GM19455 (cell line): Measurements from ENCODE around the gene MYH14.

Experiments used
- ATAC-seq: cut with Tn5 transposase; IDR thresholded peaks from one replicate; pipeline ENCODE4 v1.9.1; 2021; ENCODE audit not compliant: unreplicated experiment

MYH14 gene

DNA sequence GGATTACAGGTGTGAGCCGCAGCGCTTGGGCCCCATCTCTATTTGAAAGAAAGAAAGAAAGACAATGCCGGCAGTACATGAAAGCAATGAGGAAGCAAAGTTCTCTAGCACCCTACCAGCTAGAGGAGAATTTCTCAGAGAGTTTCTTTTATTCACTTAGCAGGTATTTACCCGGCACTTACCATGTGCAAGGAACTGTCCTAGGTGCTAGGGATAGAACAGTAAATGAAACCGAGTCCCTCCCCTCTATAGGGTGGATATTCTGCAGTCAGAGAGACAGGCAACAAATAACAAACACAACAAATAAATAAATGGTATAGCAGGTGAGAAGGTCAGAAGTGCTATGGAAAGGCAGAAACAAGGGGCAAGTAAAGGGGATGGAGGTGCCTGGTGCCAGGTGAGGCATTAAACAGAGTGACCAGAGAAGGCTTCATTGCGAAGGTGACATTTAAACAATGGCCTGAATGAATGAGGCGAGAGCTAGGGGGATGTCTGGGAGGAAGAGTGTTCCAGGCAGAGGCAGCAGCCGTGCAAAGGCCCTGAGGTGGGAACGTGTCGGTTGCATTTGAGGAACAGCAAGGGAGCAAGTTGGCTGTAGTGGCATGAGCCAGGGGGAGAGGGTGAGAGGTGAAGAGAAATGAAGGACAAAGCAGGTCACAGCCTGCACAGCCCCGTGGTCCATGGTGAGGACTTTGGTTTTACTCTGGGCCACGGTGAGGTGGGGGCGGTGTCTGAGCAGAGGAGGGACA, 10.8 kb upstream of the MYH14 start:
- ATAC-seq = no peak

DNA sequence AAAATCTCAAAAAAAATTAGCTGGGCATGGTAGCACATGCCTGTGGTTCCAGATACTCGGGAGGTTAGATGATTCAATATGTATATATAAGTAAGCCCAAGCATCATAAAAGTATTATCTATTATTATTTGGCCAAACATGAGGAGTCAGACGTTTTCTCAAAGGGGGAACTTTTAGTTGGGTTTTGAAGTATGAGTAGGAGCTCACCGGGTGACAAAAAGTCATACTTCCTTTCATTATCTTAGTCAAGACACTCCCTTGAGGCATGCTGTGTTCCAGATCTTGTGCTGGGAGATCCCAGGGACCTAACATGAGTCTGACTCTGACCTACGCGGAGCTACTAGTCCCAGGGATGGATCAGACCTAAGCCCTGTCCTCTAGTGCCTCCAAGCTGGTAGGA, 8.2 kb upstream of the MYH14 start:
- no peak for ATAC-seq

DNA sequence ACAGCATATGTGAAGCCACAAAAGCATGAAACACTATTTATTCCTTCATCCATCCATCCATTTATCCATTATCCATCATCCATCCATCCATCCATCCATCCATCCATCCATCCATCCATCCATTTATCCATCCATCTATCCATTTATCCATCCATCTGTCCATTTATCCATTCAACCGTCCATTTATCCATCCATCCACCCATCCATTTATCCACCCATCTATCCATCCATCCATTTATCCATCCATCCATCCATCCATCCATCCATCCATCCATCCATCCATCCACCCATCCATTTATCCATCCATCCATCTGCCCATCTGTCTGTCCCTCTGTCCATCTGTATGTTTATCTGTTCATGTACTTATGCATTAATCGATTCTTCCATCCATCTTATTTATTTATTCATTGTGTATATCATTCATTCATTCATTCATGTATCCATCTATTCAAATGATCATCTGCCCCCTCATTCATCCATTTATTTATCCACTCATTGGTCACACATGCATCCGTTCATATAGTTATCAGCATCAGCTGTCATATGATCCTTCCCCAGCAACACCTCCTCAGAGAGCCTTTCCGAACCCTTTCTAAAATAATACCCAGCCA, 7.0 kb upstream of the MYH14 start:
- no peak for ATAC-seq

DNA sequence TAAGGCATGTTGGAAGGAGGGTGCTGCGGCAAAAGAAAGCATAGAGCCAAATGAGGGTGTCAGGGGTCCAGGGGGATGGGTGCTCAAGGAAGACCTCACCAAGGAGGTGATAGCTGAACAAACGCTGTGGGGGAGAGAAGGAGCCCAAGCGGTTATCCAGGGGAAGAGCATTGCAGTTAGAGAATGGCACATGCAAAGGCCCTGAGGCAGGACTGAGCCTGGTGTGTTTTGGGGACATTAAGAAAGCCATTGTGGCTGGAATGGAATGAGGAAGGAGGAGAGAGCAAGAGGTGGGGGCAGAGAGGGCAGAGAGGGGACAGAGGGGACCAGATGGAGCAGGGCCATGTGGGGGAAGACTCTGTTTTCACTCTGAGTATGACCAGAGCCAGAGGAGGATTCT, 6.1 kb upstream of the MYH14 start:
- no peak for ATAC-seq

DNA sequence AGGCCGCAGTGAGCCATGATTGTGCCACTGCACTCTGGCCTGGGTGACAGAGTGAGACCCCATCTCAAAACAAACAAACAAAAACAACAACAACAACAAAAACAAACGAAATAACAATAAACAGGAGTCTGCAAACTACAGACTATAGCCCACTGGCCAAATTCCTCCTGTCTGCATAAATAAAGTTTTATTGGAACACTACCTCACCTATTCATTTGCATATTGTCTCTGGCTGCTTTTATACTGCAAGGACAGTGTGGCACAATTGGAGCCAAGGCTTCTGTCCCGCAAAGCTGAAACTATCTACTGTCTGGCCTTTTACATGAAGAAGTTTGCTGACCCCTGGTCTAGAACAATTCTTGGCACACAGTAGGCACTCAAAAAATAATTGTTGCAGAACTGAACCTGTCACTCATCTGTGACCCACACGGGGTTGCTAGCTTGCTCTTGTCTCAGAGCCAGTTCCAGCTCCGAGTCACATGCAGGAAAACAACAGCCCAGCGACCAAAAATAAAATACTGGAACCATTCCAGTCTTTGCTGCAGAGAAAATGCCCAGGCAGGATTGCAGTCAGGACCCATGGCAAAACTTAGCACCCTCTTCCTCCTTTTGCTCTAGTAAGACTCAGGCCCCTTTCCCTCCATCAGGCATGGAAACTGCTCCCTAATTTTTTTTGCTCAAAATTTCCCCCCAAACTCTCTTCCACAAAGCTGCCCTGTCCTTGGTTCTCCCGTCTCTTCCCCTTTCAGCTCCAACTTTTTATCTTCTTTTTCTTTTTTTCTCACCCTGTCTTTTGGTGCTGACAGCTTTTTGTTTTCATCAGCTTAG, 4.8 kb upstream of the MYH14 start:
- no peak for ATAC-seq

DNA sequence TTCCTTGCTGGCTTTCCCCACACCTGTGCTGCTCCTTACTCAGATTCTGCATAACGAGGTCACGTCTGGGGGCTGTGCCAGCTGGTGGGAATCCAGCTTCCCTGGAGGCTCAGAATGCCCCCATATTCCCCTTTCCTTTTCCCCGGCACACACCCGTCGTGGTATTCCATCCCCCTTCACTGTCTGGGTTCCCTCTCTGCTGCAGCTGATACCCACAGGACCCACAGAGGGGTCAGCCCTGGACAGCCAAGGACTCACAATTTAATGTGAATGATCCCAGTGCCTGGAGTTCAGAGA, 4.2 kb upstream of the MYH14 start:
- no peak for ATAC-seq

DNA sequence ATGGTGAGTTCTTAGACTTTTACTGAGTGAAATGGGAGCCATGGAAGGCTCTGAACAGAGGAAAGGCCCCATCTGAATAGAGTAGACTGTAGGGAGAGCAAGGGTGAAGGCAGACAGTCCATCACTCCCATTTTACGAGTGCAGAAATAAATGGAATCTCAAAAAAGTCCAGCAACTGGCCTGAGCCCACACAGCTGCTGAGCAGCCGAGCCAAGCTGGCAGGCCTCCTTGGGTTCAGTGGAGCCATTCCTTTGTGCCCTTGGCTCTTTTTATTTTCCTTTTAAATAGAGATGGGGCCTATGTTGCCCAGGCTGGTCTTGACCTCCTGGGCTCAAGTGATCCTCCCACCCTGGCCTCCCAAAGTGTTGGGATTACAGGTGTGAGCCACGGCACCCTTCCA, 1.0 kb upstream of the MYH14 start:
- ATAC-seq = no peak

DNA sequence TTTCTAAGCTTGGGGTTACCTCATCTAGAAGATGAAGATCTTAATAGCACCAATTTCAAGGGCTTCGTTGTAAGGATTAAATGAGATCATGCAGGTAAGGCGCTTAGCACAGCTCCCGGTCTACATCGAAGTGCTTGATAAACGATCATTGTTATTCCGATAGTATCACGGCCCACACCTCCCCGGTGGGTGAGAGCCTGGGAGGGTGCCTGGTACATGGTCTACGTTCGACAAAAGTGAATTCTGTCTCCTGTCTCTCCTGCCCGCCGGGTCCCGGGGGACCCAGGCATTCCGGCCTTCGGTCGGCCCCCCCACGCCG, 501 bp upstream of the MYH14 start:
- ATAC-seq = no peak

DNA sequence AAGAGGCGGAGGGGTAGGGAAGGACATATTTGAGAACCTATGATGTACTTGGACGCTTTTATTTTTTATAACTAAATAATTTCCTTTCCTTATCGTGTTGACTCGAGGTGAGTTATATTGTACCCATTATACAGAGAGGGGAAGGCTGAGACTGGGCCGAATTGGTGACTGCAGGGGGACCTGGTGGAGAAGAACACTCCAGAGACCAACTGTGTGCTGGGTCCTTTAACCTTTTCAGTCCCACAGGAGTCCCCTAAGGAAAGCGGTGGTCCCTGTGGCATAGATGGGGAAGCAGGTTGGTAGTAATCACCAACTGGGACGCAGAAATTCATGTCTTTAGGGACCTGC, 633 bp downstream of the MYH14 start:
- ATAC-seq = no peak

DNA sequence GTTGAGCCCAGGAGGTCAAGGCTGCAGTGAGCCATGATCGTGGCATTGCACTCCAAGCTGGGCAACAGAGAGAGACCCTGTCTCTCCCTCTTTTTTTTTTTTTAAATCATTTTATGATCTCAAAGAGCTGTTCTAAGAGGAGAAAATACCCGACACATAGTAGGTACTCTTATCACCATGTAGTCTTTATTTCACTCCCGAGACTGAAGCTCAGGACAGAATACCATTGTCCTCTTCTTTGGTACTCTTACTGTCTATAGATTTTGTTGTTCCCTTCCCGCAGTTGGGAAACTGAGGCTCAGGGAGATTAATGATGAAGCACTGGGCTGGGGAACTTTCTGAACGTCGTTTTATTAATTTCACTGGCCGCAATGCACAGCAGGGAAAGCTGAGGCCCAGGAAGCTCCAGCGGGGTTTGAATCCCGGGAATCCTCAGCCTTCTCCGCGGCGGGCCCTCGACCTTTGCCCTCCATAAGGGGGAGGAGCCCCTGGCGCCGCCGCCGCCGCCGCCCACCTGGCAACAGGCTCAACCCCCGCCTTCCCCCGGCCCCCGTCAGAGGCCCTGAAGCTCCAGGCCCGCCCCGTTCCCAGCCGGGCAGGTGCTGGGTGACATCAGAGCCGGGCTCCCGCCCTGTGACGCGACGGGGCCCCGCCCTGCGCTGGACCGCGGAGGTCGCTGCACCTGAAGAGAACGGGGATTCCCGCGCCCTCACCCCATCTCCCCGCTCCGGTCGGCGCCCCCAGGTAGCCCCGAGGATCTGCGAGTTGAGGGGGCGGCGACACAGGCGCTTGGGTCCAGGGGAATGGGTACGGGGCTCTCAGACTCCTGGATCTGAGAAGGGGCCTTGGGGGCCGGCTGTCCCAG, 1.6 kb downstream of the MYH14 start:
- ATAC-seq = no peak

DNA sequence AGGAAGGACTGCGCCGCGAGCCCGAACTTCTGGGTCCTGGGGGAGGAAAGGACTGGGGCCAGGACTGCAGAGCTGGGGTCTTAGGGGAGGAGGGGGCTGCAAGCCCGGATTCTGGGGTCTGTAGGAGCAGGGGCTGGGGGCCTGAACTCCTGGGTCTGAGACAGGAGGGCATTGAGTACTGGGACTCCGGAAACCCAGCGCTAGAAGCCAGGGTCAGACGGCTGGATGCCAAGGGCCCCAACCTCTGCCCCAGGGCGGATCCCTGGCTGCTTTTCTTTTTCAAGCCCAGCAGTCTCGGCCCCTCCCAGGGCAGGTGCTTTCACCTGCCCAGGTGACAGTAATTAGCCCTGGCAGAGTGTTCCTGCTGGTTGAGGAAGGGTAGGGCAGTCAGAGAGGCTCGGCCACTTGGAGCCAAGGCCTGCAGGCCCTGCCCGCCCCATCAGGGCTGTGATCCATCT, 2.3 kb downstream of the MYH14 start:
- ATAC-seq = no peak

DNA sequence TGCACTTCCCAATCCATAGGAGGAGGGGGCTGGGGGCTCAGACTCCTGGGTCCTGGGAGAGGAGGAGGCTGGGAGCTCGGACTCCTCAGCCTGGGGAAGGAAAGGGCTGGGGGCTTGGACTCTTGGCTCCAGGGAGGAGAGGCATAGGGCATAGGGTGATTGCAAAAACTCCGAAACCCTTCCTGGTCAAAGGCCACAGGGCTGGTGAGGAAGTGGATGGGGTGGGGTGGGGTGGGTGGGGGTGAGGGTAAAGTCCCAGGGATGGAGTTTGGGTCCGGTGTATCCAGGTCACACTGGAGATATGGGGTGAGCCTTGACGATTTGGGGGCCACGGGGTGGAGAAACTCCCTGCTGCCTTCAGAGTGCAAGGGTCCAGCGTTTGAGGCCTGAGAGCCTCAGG, 2.8 kb downstream of the MYH14 start:
- no peak for ATAC-seq

DNA sequence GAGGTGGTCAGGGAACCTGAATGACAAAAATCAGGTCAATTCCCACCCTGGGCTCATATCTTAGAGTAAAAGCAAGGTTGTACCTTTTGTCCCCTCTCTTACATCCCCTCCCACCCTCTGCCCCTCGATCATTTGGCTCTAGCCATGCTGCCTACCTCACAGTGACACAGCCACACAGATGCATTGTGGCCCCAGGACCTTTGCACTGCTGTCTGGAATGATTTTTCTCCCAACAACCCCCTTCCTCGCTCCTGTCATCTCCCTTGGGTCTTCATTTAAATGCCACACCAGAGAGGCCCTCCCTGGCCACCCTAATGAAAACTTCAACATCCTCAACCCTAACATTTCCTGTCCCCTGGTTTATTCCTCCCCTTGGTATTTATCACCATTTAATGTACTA, 4.3 kb downstream of the MYH14 start:
- ATAC-seq = no peak

DNA sequence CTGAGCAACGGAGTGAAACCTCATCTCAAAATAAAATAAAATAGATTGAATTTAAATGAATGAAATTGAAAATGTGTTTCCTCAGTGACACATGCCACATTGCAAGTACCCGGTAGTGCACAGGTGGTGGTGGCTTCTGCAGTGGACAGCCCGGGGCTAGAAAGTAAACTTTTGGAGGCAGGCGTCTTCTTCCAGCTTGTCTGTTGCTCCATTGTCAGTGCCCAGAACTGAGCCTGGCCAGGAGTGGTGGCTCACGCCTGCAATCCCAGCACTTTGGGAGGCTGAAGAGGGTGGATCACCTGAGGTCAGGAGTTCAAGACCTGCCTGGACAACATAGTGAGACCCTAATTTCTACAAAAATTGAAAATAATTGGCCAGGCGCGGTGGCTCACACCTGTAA, 5.7 kb downstream of the MYH14 start:
- no peak for ATAC-seq

DNA sequence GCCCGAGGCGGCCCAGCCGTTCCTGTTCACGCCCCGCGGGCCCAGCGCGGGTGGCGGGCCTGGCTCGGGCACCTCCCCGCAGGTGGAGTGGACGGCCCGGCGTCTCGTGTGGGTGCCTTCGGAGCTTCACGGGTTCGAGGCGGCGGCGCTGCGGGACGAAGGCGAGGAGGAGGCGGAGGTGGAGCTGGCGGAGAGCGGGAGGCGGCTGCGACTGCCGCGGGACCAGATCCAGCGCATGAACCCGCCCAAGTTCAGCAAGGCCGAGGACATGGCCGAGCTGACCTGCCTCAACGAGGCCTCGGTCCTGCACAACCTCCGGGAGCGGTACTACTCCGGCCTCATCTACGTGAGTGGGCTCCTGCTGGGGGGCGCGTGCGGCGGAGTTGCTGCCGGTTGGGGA, 7.0 kb downstream of the MYH14 start:
- ATAC-seq = no peak

DNA sequence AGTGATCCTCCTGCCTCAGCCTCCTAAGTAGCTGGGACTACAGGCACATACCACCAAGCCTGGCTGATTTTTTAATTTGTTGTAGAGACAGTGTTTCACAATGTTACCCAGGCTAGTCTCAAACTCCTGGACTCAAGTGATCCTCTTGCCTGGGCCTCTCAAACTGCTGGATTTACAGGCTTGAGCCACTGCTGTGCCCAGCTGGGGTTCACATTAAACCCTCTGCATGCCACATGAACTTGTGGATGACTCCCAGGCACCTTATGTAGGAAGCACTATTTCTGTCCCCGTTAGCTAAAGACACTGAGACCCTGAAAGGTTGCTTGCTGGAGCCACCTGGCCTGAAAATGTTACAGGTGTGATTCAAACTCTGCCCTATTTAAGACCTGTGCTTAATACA, 10.5 kb downstream of the MYH14 start:
- ATAC-seq = no peak

DNA sequence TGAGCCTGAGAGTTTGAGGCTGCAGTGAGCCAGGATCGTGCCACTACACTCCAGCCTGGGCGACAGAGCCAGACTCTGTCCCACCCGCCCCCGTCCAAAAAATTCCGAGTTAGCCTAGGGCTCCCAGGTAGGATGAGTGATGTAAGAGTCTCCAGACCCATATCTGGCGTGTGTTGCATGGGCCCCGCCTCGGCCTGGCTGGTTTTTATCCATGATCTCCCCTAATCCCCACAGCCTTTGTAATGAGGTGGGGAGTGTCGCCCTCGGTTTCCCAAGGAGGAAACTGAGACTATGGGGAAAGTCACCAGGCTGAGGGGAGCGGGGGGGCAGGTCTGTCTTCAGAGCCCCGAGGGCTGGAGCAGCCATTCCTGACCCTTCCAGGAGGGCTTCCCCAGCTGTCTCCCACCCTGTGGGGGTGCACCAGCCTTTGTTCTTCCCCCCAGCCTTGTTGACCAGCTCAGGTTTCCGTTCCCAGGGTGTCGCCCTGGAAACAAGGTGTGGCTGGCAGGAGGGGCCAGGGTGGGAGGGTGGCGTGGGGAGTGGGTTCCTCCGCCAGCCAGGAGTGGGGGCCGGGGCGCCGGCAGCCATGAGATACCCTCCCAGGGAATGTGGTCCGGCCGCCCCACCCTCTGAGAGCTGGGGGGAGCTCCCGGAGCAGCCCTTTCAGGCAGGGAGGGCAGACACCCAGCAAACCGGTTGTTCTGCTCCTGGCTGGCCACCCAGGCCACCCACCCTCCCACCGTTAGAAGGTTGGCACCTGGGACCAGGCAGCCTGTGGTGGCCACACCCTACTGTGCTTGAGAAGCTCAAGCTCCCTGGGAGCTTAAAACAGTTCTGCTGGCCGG, 11.5 kb downstream of the MYH14 start:
- ATAC-seq = no peak

DNA sequence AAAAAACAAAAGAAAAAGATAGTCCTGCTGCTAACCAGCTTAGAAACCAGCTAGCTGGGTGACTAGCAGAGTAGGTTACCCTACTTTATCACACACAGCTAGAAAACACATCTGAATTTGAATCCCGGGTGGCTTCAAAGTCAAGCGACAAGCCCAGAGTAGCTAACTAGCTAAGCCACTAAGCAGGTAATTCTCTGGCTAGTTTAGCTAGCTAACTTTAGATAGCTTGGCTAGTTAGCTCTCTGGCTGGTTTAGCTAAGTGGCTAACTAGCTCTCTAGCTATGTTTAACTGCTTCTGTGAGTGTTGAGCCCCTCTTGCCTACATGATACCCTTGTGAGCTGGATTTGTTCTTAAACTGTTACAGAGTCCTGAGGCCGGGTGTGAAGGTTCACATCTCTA, 12.4 kb downstream of the MYH14 start:
- ATAC-seq = no peak

DNA sequence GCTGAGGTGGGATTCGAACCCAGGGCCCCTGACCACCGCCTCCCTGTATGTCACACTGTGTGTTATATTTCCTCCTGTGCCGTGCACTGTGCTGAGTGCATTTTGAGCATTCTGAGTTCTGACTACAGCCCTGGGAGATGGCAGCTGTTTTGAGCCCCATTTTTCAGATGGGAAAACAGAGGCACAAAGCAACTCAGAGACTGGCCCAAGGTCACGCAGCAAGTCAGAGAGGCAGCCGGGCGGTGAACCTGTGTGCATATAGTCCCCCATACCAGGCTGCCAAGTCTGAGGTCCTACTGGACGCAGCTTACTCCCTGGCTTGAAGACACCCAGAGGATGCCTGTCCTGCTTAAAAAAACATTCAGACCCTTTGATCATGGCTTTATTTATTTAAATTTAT, 17.7 kb downstream of the MYH14 start:
- no peak for ATAC-seq

DNA sequence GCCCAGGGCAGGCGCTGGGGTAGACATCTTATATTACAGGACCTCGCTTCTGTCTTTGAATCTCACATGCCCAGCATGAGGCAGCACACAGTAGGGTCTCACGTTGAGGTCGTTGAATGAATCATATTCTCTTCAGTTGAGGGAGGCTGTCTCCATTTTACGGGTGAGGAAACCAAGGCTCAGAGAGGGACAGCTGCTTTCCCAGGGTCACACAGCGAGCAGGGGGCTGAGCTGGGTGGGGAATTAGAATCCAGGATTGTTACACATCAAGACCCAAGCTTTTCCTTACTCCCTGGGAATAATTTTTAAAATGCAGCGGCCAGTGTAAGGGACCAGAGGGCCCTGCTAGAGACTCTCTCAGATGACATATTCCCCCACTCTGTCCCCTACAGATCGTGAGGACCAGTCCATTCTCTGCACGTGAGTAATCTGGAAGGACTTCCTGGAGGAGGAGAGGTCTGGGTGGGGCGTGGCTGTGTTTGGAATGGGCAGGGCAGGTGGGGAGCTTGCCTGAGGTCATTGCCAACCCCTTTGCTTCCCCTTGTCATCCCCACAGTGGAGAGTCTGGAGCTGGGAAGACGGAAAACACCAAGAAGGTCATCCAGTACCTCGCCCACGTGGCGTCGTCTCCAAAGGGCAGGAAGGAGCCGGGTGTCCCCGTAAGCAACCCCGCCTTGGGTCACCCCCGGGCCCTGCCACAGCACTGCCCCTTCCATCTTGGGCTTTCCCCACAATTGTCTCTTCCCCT, 19.4 kb downstream of the MYH14 start:
- no peak for ATAC-seq
